Adrenal gland (tissue), 5 donors: ENCODE measurements around the gene PSD2.

Experiments used
- CTCF ChIP-seq, 6 experiments: fragments of 450-650 bp in 4 of 6; fragments of 200-600 bp in 2 of 6; sonication (generic) in 1 of 6; IDR thresholded peaks; 1 replicate in 5 of 6; 2 replicates in 1 of 6; pipeline versions ENCODE4 v1.5.1 to v1.8.0; 2016 to 2021; ENCODE audit warnings: antibody characterized with exemption in 6 of 6, mild to moderate bottlenecking in 2 of 6, moderate library complexity in 1 of 6
- POLR2A ChIP-seq, 2 donors: fragments of 450-650 bp; IDR thresholded peaks; one replicate each; pipeline ENCODE4 v1.6.1; 2017; ENCODE audit warnings: antibody characterized with exemption in 2 of 2, mild to moderate bottlenecking in 2 of 2, moderate library complexity in 1 of 2
- donor health status: DM: no; HTN: no; CAD: no.

GRCh38 chr5:139817362-139817761 lies 21.8 kb downstream of the PSD2 start:
- TF ChIP-seq CTCF (IDR thresholded peaks at IDR 0.05) = no peak
- no peak for TF ChIP-seq POLR2A (IDR thresholded peaks at IDR 0.05)
